Activated gamma-delta T cell (primary cell): Measurements from ENCODE around the gene SLC2A6.

Experiments used
- DNase-seq: peaks from one replicate; lab custom pipeline; 2025; lab: John Stamatoyannopoulos, UW

SLC2A6 gene

GRCh38 chr9:133437753-133438531, 41.0 kb downstream of the SLC2A6 start:
- no peak for DNase-seq

DNA sequence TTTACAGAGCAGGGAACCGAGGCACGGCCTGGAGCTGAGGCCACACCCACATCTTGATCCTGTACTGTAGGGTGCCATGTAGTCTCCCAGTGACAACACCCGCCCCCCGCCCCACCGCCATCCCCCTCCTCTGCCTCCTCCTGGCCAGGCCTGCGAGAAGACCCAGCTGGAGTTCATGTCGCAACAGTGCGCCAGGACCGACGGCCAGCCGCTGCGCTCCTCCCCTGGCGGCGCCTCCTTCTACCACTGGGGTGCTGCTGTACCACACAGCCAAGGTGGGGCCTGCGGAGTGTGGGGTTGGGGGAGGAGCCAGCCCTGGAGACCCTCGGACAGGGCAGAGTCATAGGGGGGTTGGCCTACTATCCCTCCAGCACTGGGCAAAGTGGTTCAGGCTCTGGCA, 42.2 kb downstream of the SLC2A6 start:
- DNase-seq = no peak

- no peak for DNase-seq
These were observed 45.5 kb downstream of the SLC2A6 start for GRCh38 chr9:133433351-133433843.

DNA sequence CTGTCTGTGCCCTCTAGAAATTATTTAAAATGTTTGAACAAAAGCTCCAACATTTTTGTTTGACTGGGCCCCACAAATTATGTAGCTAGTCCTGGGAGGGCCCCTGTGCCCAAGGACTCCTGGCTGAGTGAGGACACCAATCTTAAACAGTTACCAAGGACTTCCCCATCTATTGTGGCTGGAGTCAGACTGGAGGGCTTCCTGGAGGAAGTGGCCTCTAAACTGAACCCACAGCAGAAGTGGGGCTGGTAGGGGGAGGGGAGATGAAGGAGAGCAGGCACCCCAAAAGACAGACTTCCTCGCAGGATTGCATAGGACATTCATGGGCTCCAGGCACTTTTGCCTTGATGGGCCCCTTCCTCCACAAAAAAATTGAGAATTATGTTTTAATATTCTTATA, 48.7 kb downstream of the SLC2A6 start:
- no peak for DNase-seq

- no peak for DNase-seq
These were observed 49.2 kb downstream of the SLC2A6 start for GRCh38 chr9:133429641-133430161.

- DNase-seq = no peak
These were observed 49.7 kb downstream of the SLC2A6 start for GRCh38 chr9:133429214-133429613.

GRCh38 chr9:133428617-133429101, 50.2 kb downstream of the SLC2A6 start:
- DNase-seq = no peak

DNA sequence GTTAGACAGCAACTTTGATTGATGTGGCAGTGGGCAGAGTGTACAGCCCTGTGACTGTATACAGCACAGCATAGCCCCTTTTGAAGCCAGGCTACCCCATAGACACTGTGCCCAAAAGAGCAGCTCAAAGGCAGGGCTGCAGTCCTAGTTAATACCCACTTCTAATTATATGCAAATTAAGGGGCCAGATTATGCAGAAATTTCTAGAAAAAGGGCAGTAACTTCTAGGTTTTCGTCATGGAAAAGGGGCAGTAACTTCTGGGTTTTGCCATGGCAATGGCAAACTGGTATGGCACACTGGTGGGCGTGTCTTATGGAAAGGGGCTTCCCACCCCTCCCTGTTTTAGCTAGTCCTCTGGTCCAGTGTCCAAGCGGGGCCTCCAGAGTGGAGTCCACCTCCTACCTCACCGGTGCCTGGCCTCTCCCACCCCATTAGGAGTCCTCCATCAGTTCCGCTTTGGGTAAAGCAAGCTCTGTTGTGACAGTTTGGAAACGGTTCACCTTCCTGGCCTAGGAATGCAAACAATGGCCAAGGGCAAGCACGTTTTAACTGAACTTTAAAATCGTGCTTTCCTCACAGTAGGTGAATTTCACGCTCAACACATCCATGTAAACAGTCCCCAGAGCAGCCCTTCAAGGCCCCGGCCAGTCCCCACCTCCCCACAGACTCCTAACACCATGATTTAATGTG, 51.1 kb downstream of the SLC2A6 start:
- DNase-seq = no peak

- DNase-seq = no peak
These were observed 52.9 kb downstream of the SLC2A6 start for GRCh38 chr9:133426011-133426410.

DNA sequence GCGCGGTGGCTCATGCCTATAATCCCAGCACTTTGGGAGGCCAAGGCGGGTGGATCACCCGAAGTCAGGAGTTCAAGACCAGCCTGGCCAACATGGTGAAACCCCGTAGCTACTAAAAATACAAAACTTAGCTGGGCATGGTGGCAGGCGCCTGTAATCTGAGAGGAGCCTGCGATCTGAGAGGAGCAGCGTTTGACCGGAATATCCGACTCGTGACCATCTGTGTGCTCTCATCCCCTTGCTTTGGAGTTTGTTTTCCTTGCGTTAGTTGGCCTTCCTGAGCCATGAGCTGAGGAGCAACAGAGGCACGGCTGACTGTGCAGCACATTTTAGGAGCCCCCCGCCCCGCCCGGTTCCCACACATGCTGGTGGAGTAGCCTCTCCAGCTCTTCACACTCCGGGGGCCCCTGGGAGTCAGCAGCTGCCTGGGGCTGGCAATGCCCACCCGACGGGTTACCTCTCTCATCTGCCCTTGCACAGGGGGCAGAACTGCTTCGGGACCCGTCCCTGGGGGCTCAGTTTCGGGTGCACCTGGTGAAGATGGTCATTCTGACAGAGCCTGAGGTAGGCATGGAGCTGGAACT, 53.8 kb downstream of the SLC2A6 start:
- DNase-seq = no peak

GRCh38 chr9:133424187-133424586, 54.7 kb downstream of the SLC2A6 start:
- no peak for DNase-seq

DNA sequence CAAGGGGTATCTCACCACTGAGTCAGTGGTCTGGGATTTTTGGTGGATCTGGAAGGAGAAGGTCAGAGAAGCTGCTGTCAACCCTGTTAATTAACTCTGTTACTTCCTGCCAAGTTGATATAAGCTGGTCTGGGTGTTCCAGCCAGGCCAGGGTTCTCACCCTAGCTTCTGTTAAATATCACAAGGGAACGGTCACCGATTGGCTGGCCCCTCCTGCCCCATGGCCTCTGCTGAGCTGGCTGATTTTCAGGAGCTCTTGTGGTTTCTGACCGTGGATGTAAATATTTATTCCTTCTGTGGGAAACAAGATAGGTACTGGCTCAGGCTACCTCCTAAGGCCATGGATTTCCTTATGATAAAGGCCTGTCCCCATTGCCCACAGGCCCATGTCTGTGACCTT, 55.7 kb downstream of the SLC2A6 start:
- DNase-seq = no peak

DNA sequence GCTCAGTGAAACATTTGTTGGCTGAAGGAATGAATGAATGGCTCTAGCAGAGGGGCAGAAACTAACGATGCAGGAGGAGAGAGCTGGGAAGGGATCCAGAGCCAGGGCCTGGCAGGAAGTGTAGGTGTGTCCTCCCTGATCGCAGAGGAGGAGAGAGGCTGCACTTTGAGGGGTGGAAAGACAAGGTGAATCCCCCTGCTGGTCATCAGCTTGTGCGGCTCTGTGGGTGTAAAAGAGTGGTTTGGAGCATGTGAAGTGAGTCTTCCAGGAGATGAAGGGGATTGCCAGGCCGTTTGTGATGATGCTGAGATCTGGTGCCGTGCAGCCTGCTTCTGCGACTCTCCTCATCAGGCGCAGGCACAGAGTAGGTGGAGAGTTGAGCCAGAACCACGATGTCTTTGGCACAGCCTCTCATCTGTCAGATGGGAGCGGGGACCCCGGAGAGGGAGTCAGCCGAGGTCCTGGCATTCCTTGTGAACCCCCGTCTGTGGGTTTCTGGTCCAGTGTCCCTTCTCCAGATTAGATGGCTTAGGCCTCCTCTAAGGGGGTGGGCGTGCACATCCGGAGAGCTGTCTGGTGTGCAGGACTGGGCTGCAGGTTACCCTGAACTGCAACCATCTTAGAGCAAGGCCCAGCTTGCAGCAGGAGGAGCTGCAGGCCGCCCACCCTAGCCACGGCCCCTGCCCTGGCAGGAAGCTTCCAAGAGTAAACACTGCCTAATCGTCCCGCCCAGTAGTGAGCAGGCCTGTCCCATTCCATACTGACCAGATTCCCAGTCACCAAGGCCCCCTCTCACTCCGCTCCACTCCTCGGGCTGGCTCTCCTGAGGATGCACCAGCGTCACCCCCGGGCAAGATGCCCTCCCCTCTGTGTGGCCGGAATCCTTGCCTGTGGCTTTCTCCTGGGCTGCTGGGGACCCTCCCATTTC, 57.0 kb downstream of the SLC2A6 start, which contains the start of gene ADAMTS13:
Gene ADAMTS13, plus strand, starts transcription at position 753 of the 928 bp plus-strand sequence. Its CDS starts 77 bp downstream, at position 830.
- DNase-seq = no peak
